Measurements from ENCODE around the gene PCBP3. TPM values are rescaled to one million over a fixed set of nuclear protein-coding genes. Genes with fewer than 3 reads are reported as not detected.

Gene PCBP3
- total and polyA plus RNA-seq, 10 of the 15 experiments (the other 5 are each of a cell fraction or from before 2014, with no cell fraction given) = 0.09 to 1.3 (median 0.46) TPM; not detected in 3

- no peak for DNase-seq (ENCODE audit: low read depth, low spot score)
- Histone ChIP-seq H3K4me1 (ENCODE audit: control insufficient read depth, insufficient read depth, low read length) (no peaks in the 10 kb centered on the region), H2AFZ (ENCODE audit: control insufficient read depth, low read depth, low read length) (no peak overlapping the region), H3K36me3 (ENCODE audit: control insufficient read depth in 2 of 2, insufficient read depth in 2 of 2, low read length in 1 of 2) (no peaks in the 10 kb centered on the region), H3K79me2 (ENCODE audit: control insufficient read depth, insufficient read depth, low read length) (no peaks in the 10 kb centered on the region), H3K4me3 (no peak overlapping the region), H3K27me3 (replicated peaks in 1 of 2; ENCODE audit: control insufficient read depth in 2 of 2, insufficient read depth in 2 of 2, low read length in 1 of 2) (no peaks in the 10 kb centered on the region; a peak in 1 of 4 replicates), H3K9me3 (replicated peaks; ENCODE audit: control insufficient read depth, insufficient read depth, low read length) (no peaks in the 10 kb centered on the region), H3K9ac (ENCODE audit: control insufficient read depth, insufficient read depth, low read length) (no peak overlapping the region), H3K4me2 (ENCODE audit: control insufficient read depth, insufficient read depth) (no peak overlapping the region), H4K20me1 (ENCODE audit: control insufficient read depth, insufficient read depth) (no peaks in the 10 kb centered on the region), H3K27ac (ENCODE audit: control insufficient read depth, insufficient read depth) (no peak overlapping the region)
- ChIA-PET SMC1A (ENCODE audit: uncharacterized antibody, unreplicated experiment) (no interaction called here), RAD21 (ENCODE audit: unreplicated experiment) (no interaction called here), CTCF (no interaction called here), POLR2A (no interaction called here)
- intact Hi-C loops (cut with micrococcal nuclease; ENCODE audit: unreplicated experiment) (no loop called here), in situ Hi-C loops (cut with MboI) (no loop called here)
- no peak for ATAC-seq
- TF ChIP-seq, protein P1, sequence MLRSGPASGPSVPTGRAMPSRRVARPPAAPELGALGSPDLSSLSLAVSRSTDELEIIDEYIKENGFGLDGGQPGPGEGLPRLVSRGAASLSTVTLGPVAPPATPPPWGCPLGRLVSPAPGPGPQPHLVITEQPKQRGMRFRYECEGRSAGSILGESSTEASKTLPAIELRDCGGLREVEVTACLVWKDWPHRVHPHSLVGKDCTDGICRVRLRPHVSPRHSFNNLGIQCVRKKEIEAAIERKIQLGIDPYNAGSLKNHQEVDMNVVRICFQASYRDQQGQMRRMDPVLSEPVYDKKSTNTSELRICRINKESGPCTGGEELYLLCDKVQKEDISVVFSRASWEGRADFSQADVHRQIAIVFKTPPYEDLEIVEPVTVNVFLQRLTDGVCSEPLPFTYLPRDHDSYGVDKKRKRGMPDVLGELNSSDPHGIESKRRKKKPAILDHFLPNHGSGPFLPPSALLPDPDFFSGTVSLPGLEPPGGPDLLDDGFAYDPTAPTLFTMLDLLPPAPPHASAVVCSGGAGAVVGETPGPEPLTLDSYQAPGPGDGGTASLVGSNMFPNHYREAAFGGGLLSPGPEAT (IDR thresholded peaks at IDR 0.05; ENCODE audit: low read depth) = no peak
- TF ChIP-seq, protein P2, sequence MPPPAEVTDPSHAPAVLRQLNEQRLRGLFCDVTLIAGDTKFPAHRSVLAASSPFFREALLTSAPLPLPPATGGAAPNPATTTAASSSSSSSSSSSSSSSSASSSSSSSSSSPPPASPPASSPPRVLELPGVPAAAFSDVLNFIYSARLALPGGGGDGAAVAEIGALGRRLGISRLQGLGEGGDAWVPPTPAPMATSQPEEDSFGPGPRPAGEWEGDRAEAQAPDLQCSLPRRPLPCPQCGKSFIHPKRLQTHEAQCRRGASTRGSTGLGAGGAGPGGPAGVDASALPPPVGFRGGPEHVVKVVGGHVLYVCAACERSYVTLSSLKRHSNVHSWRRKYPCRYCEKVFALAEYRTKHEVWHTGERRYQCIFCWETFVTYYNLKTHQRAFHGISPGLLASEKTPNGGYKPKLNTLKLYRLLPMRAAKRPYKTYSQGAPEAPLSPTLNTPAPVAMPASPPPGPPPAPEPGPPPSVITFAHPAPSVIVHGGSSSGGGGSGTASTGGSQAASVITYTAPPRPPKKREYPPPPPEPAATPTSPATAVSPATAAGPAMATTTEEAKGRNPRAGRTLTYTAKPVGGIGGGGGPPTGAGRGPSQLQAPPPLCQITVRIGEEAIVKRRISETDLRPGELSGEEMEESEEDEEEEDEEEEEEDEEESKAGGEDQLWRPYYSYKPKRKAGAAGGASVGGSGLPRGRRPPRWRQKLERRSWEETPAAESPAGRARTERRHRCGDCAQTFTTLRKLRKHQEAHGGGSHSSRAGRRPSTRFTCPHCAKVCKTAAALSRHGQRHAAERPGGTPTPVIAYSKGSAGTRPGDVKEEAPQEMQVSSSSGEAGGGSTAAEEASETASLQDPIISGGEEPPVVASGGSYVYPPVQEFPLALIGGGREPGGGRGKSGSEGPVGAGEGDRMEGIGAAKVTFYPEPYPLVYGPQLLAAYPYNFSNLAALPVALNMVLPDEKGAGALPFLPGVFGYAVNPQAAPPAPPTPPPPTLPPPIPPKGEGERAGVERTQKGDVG (CRISPR knock-in tag; IDR thresholded peaks at IDR 0.05) = no peak
- no peak for TF ChIP-seq MTA3 (IDR thresholded peaks at IDR 0.05; ENCODE audit: borderline replicate concordance, low read length)
- no peak for TF ChIP-seq YBX1 (IDR thresholded peaks at IDR 0.05)
- TF ChIP-seq TARDBP (IDR thresholded peaks at IDR 0.05; ENCODE audit: borderline replicate concordance) = no peak
- no peak for TF ChIP-seq CREM (IDR thresholded peaks at IDR 0.05; ENCODE audit: low read depth)
- TF ChIP-seq SP1 (IDR thresholded peaks at IDR 0.05; ENCODE audit: low read depth, low read length) = no peak
- no peak for TF ChIP-seq NBN (IDR thresholded peaks at IDR 0.05)
- TF ChIP-seq ZNF622 (IDR thresholded peaks at IDR 0.05) = no peak
- TF ChIP-seq ATF2 (IDR thresholded peaks at IDR 0.05; ENCODE audit: low read length) = no peak
- no peak for FAIRE-seq
- no TSS peak for BruUV-seq (replicated peaks)
- 38% methylated on average over 17 of the region's 17 CpGs for WGBS (ENCODE audit: insufficient coverage, insufficient replicate concordance, low lambda C conversion rate, missing lambda C conversion rate)
These were observed 295.4 kb downstream of the PCBP3 start for GRCh38 chr21:45938811-45939520.

Measured in GM12878 (cell line).